ENCODE data around the gene OR4K2. TPM values are rescaled to one million over a fixed set of nuclear protein-coding genes. Genes with fewer than 3 reads are reported as not detected.

The OR4K2 gene
- not detected in 2 replicates for total RNA-seq

DNA sequence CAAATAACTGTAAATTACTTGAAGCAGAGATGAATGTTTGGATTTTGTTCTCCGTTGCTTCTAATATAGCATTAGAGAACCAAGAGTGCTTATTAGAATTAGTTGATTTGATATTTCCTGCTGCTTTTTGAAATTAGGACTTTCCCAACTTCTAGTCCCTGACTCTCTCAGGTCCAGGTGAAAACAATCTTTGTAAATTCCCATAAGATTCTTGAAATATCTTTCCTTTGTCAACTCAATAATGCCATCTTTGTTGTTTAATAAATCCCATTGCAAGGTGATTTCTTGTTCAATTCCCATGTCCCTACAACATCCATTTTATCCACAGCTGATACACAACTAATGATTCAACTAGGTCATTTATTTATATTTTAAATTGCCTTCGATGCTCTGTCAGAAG, at the start of gene OR4K2:
TSS of gene OR4K2 (plus strand) at position 301 of the 400 bp plus-strand sequence. CDS start 1,126 bp downstream, outside the sequence.

GRCh38 chr14:19920021-19920657, 45.2 kb downstream of the OR4K2 start, which contains the start of gene OR4K5:
TSS of gene OR4K5 (plus strand) at chr14:19920607. CDS start at chr14:19920607, 0 bp downstream.

DNA sequence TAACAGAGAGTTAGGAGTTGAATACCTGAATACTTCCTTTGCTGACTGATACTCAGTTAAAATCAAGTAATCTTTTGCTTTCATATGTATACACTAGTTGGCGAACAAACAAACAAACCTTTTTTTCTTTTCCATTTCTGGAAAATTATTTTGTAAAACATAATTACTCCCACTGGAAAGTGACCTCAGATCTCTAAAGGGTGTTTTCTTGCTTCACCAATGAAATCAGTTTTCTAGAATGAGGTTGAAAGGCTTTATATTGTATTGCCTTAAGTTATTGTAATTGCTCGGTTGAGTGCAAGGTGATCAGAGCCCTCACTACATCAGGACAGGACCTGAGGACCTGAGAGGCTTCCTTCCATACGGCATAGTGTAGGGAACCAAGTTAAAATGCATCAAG, 55.7 kb downstream of the OR4K2 start, which contains the start of gene OR4K1:
TSS of gene OR4K1 (plus strand) at position 301 of the 400 bp plus-strand sequence. CDS start 4,750 bp downstream, outside the sequence.

Other genes starting within 250 kb of the OR4K2 start
- not detected in 2 replicates for gene OR11H2, start 161.3 kb upstream of the OR4K2 start, total RNA-seq
- gene OR4Q3, start 131.6 kb upstream of the OR4K2 start, total RNA-seq, result not detected in 2 replicates
- not detected in 2 replicates for gene OR4M1, start 101.6 kb upstream of the OR4K2 start, total RNA-seq
- gene OR4N2, start 71.4 kb upstream of the OR4K2 start, total RNA-seq, result 0.17 TPM in 1 of 2 replicates, not detected in the other
- gene OR4K5, start 45.5 kb downstream of the OR4K2 start, total RNA-seq, result not detected in 2 replicates
- not detected in 2 replicates for gene OR4K1, start 55.8 kb downstream of the OR4K2 start, total RNA-seq
- not detected in 2 replicates for gene OR4K15, start 100.4 kb downstream of the OR4K2 start, total RNA-seq
- not detected in 2 replicates for gene OR4Q2, start 127.0 kb downstream of the OR4K2 start, total RNA-seq
- gene OR4K14, start 144.2 kb downstream of the OR4K2 start, total RNA-seq, result not detected in 2 replicates
- not detected in 2 replicates for gene OR4K13, start 160.9 kb downstream of the OR4K2 start, total RNA-seq
- gene OR4L1, start 184.9 kb downstream of the OR4K2 start, total RNA-seq, result not detected in 2 replicates
- gene OR4K17, start 235.6 kb downstream of the OR4K2 start, total RNA-seq, result not detected in 2 replicates

Data from smooth muscle cell of trachea (primary cell).